H9 (cell line): ENCODE data around the gene ALG12. TPM values are rescaled to one million over a fixed set of nuclear protein-coding genes. Genes with fewer than 3 reads are reported as not detected.

Experiments used
- DNase-seq: peaks from one replicate; pipeline ENCODE4 v3.0.0-alpha.2; 2017
- H2AFZ ChIP-seq: one replicate; pipeline ENCODE4 v1.6.1; 2013; ENCODE audit warnings: mild to moderate bottlenecking, low read length, control low read depth, moderate library complexity
- H2AK5ac ChIP-seq: 2 replicates; pipeline ENCODE4 v1.6.1; 2013; ENCODE audit warnings: low read length, control low read depth, mixed read lengths; ENCODE audit not compliant: insufficient read length
- H2BK120ac ChIP-seq: one replicate; pipeline ENCODE4 v1.6.1; 2013; ENCODE audit warnings: low read depth, mild to moderate bottlenecking, low read length, control low read depth, inconsistent platforms; ENCODE audit not compliant: poor library complexity, severe bottlenecking
- H2BK12ac ChIP-seq: 2 replicates; pipeline ENCODE4 v1.6.1; 2013; ENCODE audit warnings: low read length, control low read depth, mixed read lengths, low read depth; ENCODE audit not compliant: insufficient read length
- H2BK15ac ChIP-seq: 2 replicates; pipeline ENCODE4 v1.6.1; 2013; ENCODE audit warnings: low read depth, low read length, control low read depth
- H2BK20ac ChIP-seq: one replicate; pipeline ENCODE4 v1.6.1; 2013; ENCODE audit warnings: low read depth, mild to moderate bottlenecking, low read length, control low read depth, inconsistent platforms; ENCODE audit not compliant: poor library complexity, severe bottlenecking
- H2BK5ac ChIP-seq: 2 replicates; pipeline ENCODE4 v1.6.1; 2013; ENCODE audit warnings: low read length, control low read depth, mixed read lengths; ENCODE audit not compliant: insufficient read length
- H3K14ac ChIP-seq: 2 replicates; pipeline ENCODE4 v1.6.1; 2013; ENCODE audit warnings: low read length, control low read depth; ENCODE audit not compliant: insufficient read depth
- H3K18ac ChIP-seq: 2 replicates; pipeline ENCODE4 v1.6.1; 2013; ENCODE audit warnings: low read depth, mild to moderate bottlenecking, mixed read lengths, low read length, control low read depth; ENCODE audit not compliant: insufficient read length
- H3K23ac ChIP-seq: 2 replicates; pipeline ENCODE4 v1.6.1; 2013; ENCODE audit warnings: low read length, control low read depth, mixed read lengths, low read depth; ENCODE audit not compliant: insufficient read length
- H3K23me2 ChIP-seq: 2 replicates; pipeline ENCODE4 v1.6.1; 2013; ENCODE audit warnings: low read depth, mild to moderate bottlenecking, mixed read lengths, low read length, control low read depth; ENCODE audit not compliant: insufficient read length, poor library complexity, severe bottlenecking
- H3K27ac ChIP-seq: 2 replicates; pipeline ENCODE4 v1.5.1; 2013; ENCODE audit warnings: low read length, control low read depth, mixed read lengths, low read depth; ENCODE audit not compliant: insufficient read length
- H3K27me3 ChIP-seq: 2 replicates; pipeline ENCODE4 v1.6.1; 2013; ENCODE audit warnings: low read length, control low read depth, inconsistent platforms; ENCODE audit not compliant: insufficient read depth
- H3K4ac ChIP-seq: 2 replicates; pipeline ENCODE4 v1.6.1; 2013; ENCODE audit warnings: low read depth, mild to moderate bottlenecking, control low read depth, inconsistent platforms, low read length, moderate library complexity
- H3K4me1 ChIP-seq: 2 replicates; pipeline ENCODE4 v1.6.1; 2013; ENCODE audit warnings: low read length, control low read depth, inconsistent platforms; ENCODE audit not compliant: insufficient read depth
- H3K4me2 ChIP-seq: 2 replicates; pipeline ENCODE4 v1.6.1; 2013; ENCODE audit warnings: low read length, control low read depth, mixed read lengths; ENCODE audit not compliant: insufficient read length, insufficient read depth
- H3K56ac ChIP-seq: 2 replicates; pipeline ENCODE4 v1.6.1; 2013; ENCODE audit warnings: low read depth, mild to moderate bottlenecking, mixed read lengths, low read length, control low read depth; ENCODE audit not compliant: insufficient read length
- H3K79me1 ChIP-seq: 2 replicates; pipeline ENCODE4 v1.6.1; 2013; ENCODE audit warnings: low read depth, mild to moderate bottlenecking, moderate library complexity, low read length, control low read depth, inconsistent platforms; ENCODE audit not compliant: insufficient read depth, poor library complexity, severe bottlenecking
- H3K79me2 ChIP-seq: 2 replicates; pipeline ENCODE4 v1.6.1; 2013; ENCODE audit warnings: low read length, control low read depth, inconsistent platforms; ENCODE audit not compliant: insufficient read depth
- H3K9ac ChIP-seq: 2 replicates; pipeline ENCODE4 v1.6.1; 2013; ENCODE audit warnings: low read length, control low read depth, mixed read lengths; ENCODE audit not compliant: insufficient read length; ENCODE audit errors: extremely low read depth
- H3K9me3 ChIP-seq: one replicate; pipeline ENCODE4 v1.6.1; 2013; ENCODE audit warnings: low read depth, low read length, inconsistent platforms; ENCODE audit not compliant: control insufficient read depth
- H3T11ph ChIP-seq: one replicate; pipeline ENCODE4 v1.6.1; 2013; ENCODE audit warnings: mild to moderate bottlenecking, low read length, control low read depth, inconsistent platforms
- H4K20me1 ChIP-seq: one replicate; pipeline ENCODE4 v1.6.1; 2013; ENCODE audit not compliant: control insufficient read depth, insufficient read length, insufficient read depth
- H4K5ac ChIP-seq: 2 replicates; pipeline ENCODE4 v1.6.1; 2013; ENCODE audit warnings: low read depth, mild to moderate bottlenecking, mixed read lengths, low read length, control low read depth; ENCODE audit not compliant: insufficient read length
- H4K8ac ChIP-seq: replicated peaks from 2 replicates; pipeline ENCODE4 v1.6.1; 2013; ENCODE audit warnings: low read length, control low read depth, mixed read lengths, low read depth; ENCODE audit not compliant: insufficient read length
- H4K91ac ChIP-seq: 2 replicates; pipeline ENCODE4 v1.6.1; 2013; ENCODE audit warnings: low read depth, mild to moderate bottlenecking, moderate library complexity, mixed read lengths, low read length, control low read depth; ENCODE audit not compliant: insufficient read length
- H3K27ac Mint-ChIP-seq, 3 experiments: 2 replicates in 2 of 3; 3 replicates in 1 of 3; pipeline ENCODE4 v1.8.0; 2020 to 2021; ENCODE audit warnings: mixed read lengths in 3 of 3, mild to moderate bottlenecking in 1 of 3, moderate library complexity in 1 of 3
- H3K27me3 Mint-ChIP-seq: 2 replicates; pipeline ENCODE4 v1.8.0; 2021; ENCODE audit warnings: low read depth, mild to moderate bottlenecking, moderate library complexity, mixed read lengths
- H3K36me3 Mint-ChIP-seq, 3 experiments: 2 replicates in 2 of 3; 3 replicates in 1 of 3; pipeline ENCODE4 v1.8.0; 2020 to 2021; ENCODE audit warnings: low read depth in 3 of 3, mixed read lengths in 3 of 3; ENCODE audit not compliant: insufficient read depth in 1 of 3
- H3K4me1 Mint-ChIP-seq, 2 experiments: 2 replicates each; pipeline ENCODE4 v1.8.0; 2020; ENCODE audit warnings: mixed read lengths in 2 of 2
- H3K4me3 Mint-ChIP-seq, 2 experiments: 2 replicates in 1 of 2; 3 replicates in 1 of 2; pipeline ENCODE4 v1.8.0; 2020 to 2021; ENCODE audit warnings: mild to moderate bottlenecking in 2 of 2, mixed read lengths in 2 of 2, moderate library complexity in 1 of 2
- H3K9me3 Mint-ChIP-seq, 2 experiments: 2 replicates in 1 of 2; 3 replicates in 1 of 2; pipeline ENCODE4 v1.8.0; 2020; ENCODE audit warnings: mild to moderate bottlenecking in 2 of 2, mixed read lengths in 2 of 2, moderate library complexity in 1 of 2
- WGBS: extraction: QIAGEN DNeasy Blood & Tissue Kit; methylation state at CpG from one replicate; pipeline ENCODE4 v1.1.7; 2013; ENCODE audit warnings: missing lambda C conversion rate, low lambda C conversion rate, mixed read lengths; ENCODE audit not compliant: insufficient read length; ENCODE audit errors: extremely low coverage; 5-methylcytosine and 5-hydroxymethylcytosine counted together
- total RNA-seq: library from RNA; stranded (reverse); gene quantifications from 2 replicates; pipeline ENCODE4 v1.2.1, GENCODE V29; 2021
- TF ChIP-seq, protein P1 (sequence below): fragments of 200-600 bp; sonication (generic); conservative IDR thresholded peaks from 3 replicates; pipeline ENCODE4 v1.8.0; 2021; ENCODE audit warnings: antibody characterized with exemption, mild to moderate bottlenecking

ALG12 gene
- total RNA-seq, 1 experiment from 2014 or later: 19.2 TPM

DNA sequence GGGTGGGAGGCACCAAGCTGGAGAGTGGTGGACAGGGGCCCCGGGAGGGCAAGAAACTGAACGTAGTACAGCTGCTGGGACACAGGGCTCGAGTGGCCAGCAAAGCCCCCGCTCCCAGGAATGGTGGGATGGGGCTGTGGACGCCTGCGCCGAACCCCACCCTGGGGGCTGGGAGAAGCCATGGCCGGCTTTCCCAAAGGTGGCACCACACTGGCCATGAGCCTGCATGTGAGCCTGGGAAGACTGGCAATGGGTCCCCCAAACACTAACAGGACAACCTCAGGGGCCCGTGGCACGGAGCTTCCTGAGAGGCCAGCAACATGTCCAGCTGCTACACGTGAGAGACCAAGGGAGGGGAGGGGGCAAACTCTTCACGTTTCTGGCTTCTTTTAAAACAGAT lies 4.0 kb downstream of the ALG12 start:
- no peak for DNase-seq
- Histone ChIP-seq H2BK15ac (no peak overlapping the region), H4K8ac (no peak overlapping the region), H3K9ac (no peak overlapping the region), H3K14ac (no peak overlapping the region), H3K79me2 (no peaks in the 10 kb centered on the region; the same call in 1 of the 2 replicates), H2BK20ac (no peak overlapping the region), H3K9me3 (no peaks in the 10 kb centered on the region), H3K27me3 (no peaks in the 10 kb centered on the region), H3K4me2 (no peak overlapping the region), H4K20me1 (no peaks in the 10 kb centered on the region), H2BK120ac (no peak overlapping the region), H3T11ph (no peak overlapping the region), H2BK12ac (no peak overlapping the region), H3K56ac (no peak overlapping the region), H3K4ac (no peak overlapping the region), H3K18ac (no peak overlapping the region), H2BK5ac (no peak overlapping the region), H4K91ac (no peak overlapping the region), H3K27ac (no peak overlapping the region), H2AK5ac (no peak overlapping the region), H3K23ac (no peak overlapping the region), H3K79me1 (no peaks in the 10 kb centered on the region), H4K5ac (no peak overlapping the region), H2AFZ (no peak overlapping the region), H3K4me1 (no peaks in the 10 kb centered on the region), H3K23me2 (peaks cover 9% of the 10 kb centered on the region)
- no CpG with 5 or more reads among the region's 12 CpGs for WGBS
- Mint-ChIP-seq H3K4me1 (peaks cover 5% of the 10 kb centered on the region in 2 experiments; a peak in 2 of 4 replicates), H3K36me3 (peaks cover 3 to 26% (median 17%) of the 10 kb centered on the region in 3 experiments; a peak in 5 of 7 replicates), H3K4me3 (no peak overlapping the region), H3K27ac (no peak overlapping the region), H3K9me3 (no peaks in the 10 kb centered on the region), H3K27me3 (no peaks in the 10 kb centered on the region)
- TF ChIP-seq, protein P1, sequence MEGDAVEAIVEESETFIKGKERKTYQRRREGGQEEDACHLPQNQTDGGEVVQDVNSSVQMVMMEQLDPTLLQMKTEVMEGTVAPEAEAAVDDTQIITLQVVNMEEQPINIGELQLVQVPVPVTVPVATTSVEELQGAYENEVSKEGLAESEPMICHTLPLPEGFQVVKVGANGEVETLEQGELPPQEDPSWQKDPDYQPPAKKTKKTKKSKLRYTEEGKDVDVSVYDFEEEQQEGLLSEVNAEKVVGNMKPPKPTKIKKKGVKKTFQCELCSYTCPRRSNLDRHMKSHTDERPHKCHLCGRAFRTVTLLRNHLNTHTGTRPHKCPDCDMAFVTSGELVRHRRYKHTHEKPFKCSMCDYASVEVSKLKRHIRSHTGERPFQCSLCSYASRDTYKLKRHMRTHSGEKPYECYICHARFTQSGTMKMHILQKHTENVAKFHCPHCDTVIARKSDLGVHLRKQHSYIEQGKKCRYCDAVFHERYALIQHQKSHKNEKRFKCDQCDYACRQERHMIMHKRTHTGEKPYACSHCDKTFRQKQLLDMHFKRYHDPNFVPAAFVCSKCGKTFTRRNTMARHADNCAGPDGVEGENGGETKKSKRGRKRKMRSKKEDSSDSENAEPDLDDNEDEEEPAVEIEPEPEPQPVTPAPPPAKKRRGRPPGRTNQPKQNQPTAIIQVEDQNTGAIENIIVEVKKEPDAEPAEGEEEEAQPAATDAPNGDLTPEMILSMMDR: no peak
